HEK293 (cell line): ENCODE measurements around the gene ZC3H4.

Experiments
- CTCF ChIA-PET: fragments of 350-600 bp; formaldehyde crosslinking; extraction: SDS; loops from one replicate; lab custom pipeline; 2021; ENCODE audit warnings: antibody characterized with exemption; lab: Yijun Ruan, JAX
- POLR2A ChIA-PET: fragments of 300-600 bp; formaldehyde crosslinking; extraction: SDS; loops from one replicate; lab custom pipeline; 2020; ENCODE audit warnings: antibody characterized with exemption, inconsistent platforms; lab: Yijun Ruan, JAX
- H3K27ac ChIP-seq: fragments of 200-500 bp; sonication (Bioruptor generic); 2 replicates; pipeline ENCODE4 v1.5.1; 2014; ENCODE audit warnings: low read depth, low read length, control low read depth, inconsistent platforms; ENCODE audit errors: extremely low read depth
- H3K36me3 ChIP-seq, 2 experiments: fragments of 200-500 bp in 1 of 2; sonication (Bioruptor generic) in 1 of 2; 1 replicate in 1 of 2; 2 replicates in 1 of 2; pipeline ENCODE4 v1.5.1; 2014 to 2017; ENCODE audit warnings: inconsistent platforms in 2 of 2, low read length in 2 of 2; ENCODE audit not compliant: control insufficient read depth in 2 of 2, insufficient read depth in 1 of 2
- H3K4me1 ChIP-seq: fragments of 200-500 bp; sonication (Bioruptor generic); 2 replicates; pipeline ENCODE4 v1.5.1; 2014; ENCODE audit warnings: mild to moderate bottlenecking, low read length, inconsistent platforms; ENCODE audit not compliant: control insufficient read depth, insufficient read depth
- H3K4me3 ChIP-seq: 2 replicates; pipeline ENCODE4 v1.5.1; 2011; ENCODE audit warnings: low read depth, mild to moderate bottlenecking, control low read depth, low read length, moderate library complexity
- H3K9me3 ChIP-seq: fragments of 200-500 bp; sonication (Bioruptor generic); 2 replicates; pipeline ENCODE4 v1.5.1; 2014; ENCODE audit warnings: low read depth, low read length, inconsistent platforms; ENCODE audit not compliant: control insufficient read depth, insufficient read depth
- BCL6B ChIP-seq: fragments of 450-650 bp; formaldehyde crosslinking; IDR thresholded peaks from 2 replicates; pipeline ENCODE4 v1.5.1; 2017; ENCODE audit warnings: missing biosample characterization, missing genetic modification characterization
- GLIS2 ChIP-seq: fragments of 450-650 bp; formaldehyde crosslinking; IDR thresholded peaks from 2 replicates; pipeline ENCODE4 v1.5.1; 2016; ENCODE audit warnings: missing biosample characterization, missing genetic modification characterization
- PRDM1 ChIP-seq: fragments of 450-650 bp; formaldehyde crosslinking; IDR thresholded peaks from 2 replicates; pipeline ENCODE4; 2016; ENCODE audit warnings: missing biosample characterization, missing genetic modification characterization
- SCRT2 ChIP-seq: fragments of 450-650 bp; formaldehyde crosslinking; IDR thresholded peaks from 2 replicates; pipeline ENCODE4 v1.5.1; 2016; ENCODE audit warnings: missing biosample characterization, missing genetic modification characterization
- SP2 ChIP-seq: fragments of 450-650 bp; formaldehyde crosslinking; IDR thresholded peaks from 2 replicates; pipeline ENCODE4 v1.5.1; 2016; ENCODE audit warnings: missing biosample characterization, missing genetic modification characterization
- ZBTB1 ChIP-seq: fragments of 450-650 bp; formaldehyde crosslinking; IDR thresholded peaks from 2 replicates; pipeline ENCODE4 v1.5.1; 2016; ENCODE audit warnings: missing biosample characterization, missing genetic modification characterization
- ZBTB10 ChIP-seq: fragments of 450-650 bp; formaldehyde crosslinking; IDR thresholded peaks from 2 replicates; pipeline ENCODE4 v1.5.1; 2016; ENCODE audit warnings: missing biosample characterization, missing genetic modification characterization
- ZBTB11 ChIP-seq: fragments of 450-650 bp; formaldehyde crosslinking; conservative IDR thresholded peaks from 2 replicates; pipeline ENCODE4 v1.5.1; 2016; ENCODE audit warnings: low read depth, missing biosample characterization, missing genetic modification characterization
- ZBTB44 ChIP-seq: fragments of 450-650 bp; IDR thresholded peaks from 2 replicates; pipeline ENCODE4 v1.5.1; 2018; ENCODE audit warnings: missing biosample characterization, mild to moderate bottlenecking, missing genetic modification characterization
- ZNF114 ChIP-seq: fragments of 450-650 bp; formaldehyde crosslinking; IDR thresholded peaks from 2 replicates; pipeline ENCODE4 v1.5.0; 2017; ENCODE audit warnings: missing biosample characterization, missing genetic modification characterization
- ZNF133 ChIP-seq: fragments of 450-650 bp; formaldehyde crosslinking; IDR thresholded peaks from 2 replicates; pipeline ENCODE4 v1.5.1; 2016; ENCODE audit warnings: missing biosample characterization, missing genetic modification characterization
- ZNF138 ChIP-seq: fragments of 450-650 bp; formaldehyde crosslinking; IDR thresholded peaks from 2 replicates; pipeline ENCODE4 v1.5.1; 2016; ENCODE audit warnings: missing biosample characterization, missing genetic modification characterization, borderline replicate concordance
- ZNF169 ChIP-seq: fragments of 450-650 bp; formaldehyde crosslinking; IDR thresholded peaks from 2 replicates; pipeline ENCODE4 v1.5.1; 2016; ENCODE audit warnings: missing biosample characterization, missing genetic modification characterization
- ZNF221 ChIP-seq: fragments of 450-650 bp; formaldehyde crosslinking; IDR thresholded peaks from 2 replicates; pipeline ENCODE4 v1.5.1; 2017; ENCODE audit warnings: missing biosample characterization, missing genetic modification characterization, borderline replicate concordance
- ZNF302 ChIP-seq: fragments of 450-650 bp; formaldehyde crosslinking; IDR thresholded peaks from 2 replicates; pipeline ENCODE4 v1.5.1; 2016; ENCODE audit warnings: missing biosample characterization, missing genetic modification characterization, low read depth
- ZNF366 ChIP-seq: fragments of 450-650 bp; formaldehyde crosslinking; conservative IDR thresholded peaks from 2 replicates; pipeline ENCODE4 v1.5.1; 2016; ENCODE audit warnings: missing biosample characterization, missing genetic modification characterization
- ZNF549 ChIP-seq: fragments of 450-650 bp; IDR thresholded peaks from 2 replicates; pipeline ENCODE4 v1.5.1; 2018; ENCODE audit warnings: missing biosample characterization, missing genetic modification characterization, mild to moderate bottlenecking, inconsistent platforms, moderate library complexity
- ZNF555 ChIP-seq: fragments of 450-650 bp; formaldehyde crosslinking; conservative IDR thresholded peaks from 2 replicates; pipeline ENCODE4 v1.5.1; 2017; ENCODE audit warnings: missing biosample characterization, mild to moderate bottlenecking, missing genetic modification characterization, inconsistent platforms
- ZNF585B ChIP-seq: fragments of 450-650 bp; formaldehyde crosslinking; IDR thresholded peaks from 2 replicates; pipeline ENCODE4 v1.5.1; 2016; ENCODE audit warnings: missing biosample characterization, missing genetic modification characterization
- ZNF654 ChIP-seq: fragments of 450-650 bp; formaldehyde crosslinking; IDR thresholded peaks from 2 replicates; pipeline ENCODE4 v1.5.1; 2016; ENCODE audit warnings: low read depth, missing biosample characterization, missing genetic modification characterization
- ZNF76 ChIP-seq: fragments of 450-650 bp; formaldehyde crosslinking; IDR thresholded peaks from 2 replicates; pipeline ENCODE4; 2016; ENCODE audit warnings: low read depth, missing biosample characterization, missing genetic modification characterization, borderline replicate concordance

Gene ZC3H4

GRCh38 chr19:47066376-47067214 lies 47.0 kb downstream of the ZC3H4 start:
- ChIA-PET CTCF (no interaction called here), POLR2A (no interaction called here)
- Histone ChIP-seq H3K36me3 (peaks cover 5 to 77% of the 10 kb centered on the region in 2 experiments), H3K9me3 (no peaks in the 10 kb centered on the region), H3K27ac (no peak overlapping the region), H3K4me3 (no peak overlapping the region), H3K4me1 (no peaks in the 10 kb centered on the region)
- TF ChIP-seq ZNF585B (tag by site-specific recombination) (no peak), ZNF76 (no peak)

- ChIA-PET POLR2A (interaction anchor here (0.5 kb wide), 1 partner anchor 72 kb away, joined by 10 read pairs; no protein-coding TSS in a partner anchor), CTCF (interaction anchor here (1.8 kb wide), 1 partner anchor 15 kb away, joined by 5 read pairs; no protein-coding TSS in a partner anchor)
- TF ChIP-seq ZNF654 (no peak), ZNF138 (tag by site-specific recombination) (no peak), SP2 (no peak), ZBTB44 (tag by site-specific recombination) (no peak), ZBTB11 (no peak), ZNF555 (tag by site-specific recombination) (no peak), PRDM1 (tag by site-specific recombination) (no peak), SCRT2 (tag by site-specific recombination) (no peak), ZNF366 (no peak), ZNF221 (tag by site-specific recombination) (no peak), ZNF549 (tag by site-specific recombination) (no peak), ZNF169 (tag by site-specific recombination) (no peak), GLIS2 (tag by site-specific recombination) (no peak), ZNF114 (no peak)
- H3K9me3 ChIP-seq = no peaks in the 10 kb centered on the region
- peaks cover 5 to 63% of the 10 kb centered on the region in 2 experiments for H3K36me3 ChIP-seq
- no peaks in the 10 kb centered on the region for H3K4me1 ChIP-seq
- no peak overlapping the region for H3K4me3 ChIP-seq
- H3K27ac ChIP-seq = no peak overlapping the region
Measured at GRCh38 chr19:47065242-47065641, 48.3 kb downstream of the ZC3H4 start.

GRCh38 chr19:47063874-47064273 lies 49.7 kb downstream of the ZC3H4 start:
- H3K36me3 ChIP-seq = peaks cover 5 to 50% of the 10 kb centered on the region in 2 experiments
- no peaks in the 10 kb centered on the region for H3K9me3 ChIP-seq
- ChIA-PET POLR2A (interaction anchor here (0.7 to 1.2 kb wide), 2 partner anchors 49 to 1972 kb away, joined by 3 to 8 read pairs; partner anchors contain the start of gene ZC3H4), CTCF (interaction anchor here (0.6 to 1.8 kb wide), 7 partner anchors 8 to 51 kb away, joined by 3 to 5 read pairs (median 4); no protein-coding TSS in a partner anchor)
- H3K4me3 ChIP-seq = no peak overlapping the region
- no peak overlapping the region for H3K27ac ChIP-seq
- no peaks in the 10 kb centered on the region for H3K4me1 ChIP-seq
- TF ChIP-seq ZNF138 (tag by site-specific recombination) (no peak), BCL6B (tag by site-specific recombination) (no peak), ZBTB10 (tag by site-specific recombination) (no peak), ZNF133 (tag by site-specific recombination) (no peak), ZNF302 (no peak), ZBTB1 (tag by site-specific recombination) (no peak)
